Caki2 (cell line): ENCODE results near the gene SYCP2L. TPM values are rescaled to one million over a fixed set of nuclear protein-coding genes. Genes with fewer than 3 reads are reported as not detected.
"Not testable (repeated sequence)": the region's sequence is repeated elsewhere in the genome, so short reads cannot be mapped to it uniquely, and the experiment has no call there.

ENCODE experiments used
- DNase-seq: peaks from one replicate; pipeline ENCODE4 v3.0.0-alpha.2; 2015; ENCODE audit warnings: low read depth
- in situ Hi-C: cut with HindIII; loops from 2 replicates; pipeline ENCODE4 v1.10.0; 2016; ENCODE audit warnings: low sequenced_read_pairs, low pct_unique_long_range_greater_than_20kb, mixed read lengths
- total RNA-seq: library from RNA; depleted of rRNA; stranded (reverse); fragments of >200 nt; shearing (Covaris generic); gene quantifications from 2 replicates; pipeline ENCODE4 v1.2.3, GENCODE V29; 2014; ENCODE audit warnings: low replicate concordance; rRNA removed

SYCP2L gene
- total RNA-seq, result 0.37 TPM in 1 of 2 replicates, not detected in the other

GRCh38 chr6:10886691-10887502 is at the start of gene SYCP2L:
Gene SYCP2L (plus strand): TSS chr6:10887052. CDS start chr6:10887127, 75 bp downstream.
- in situ Hi-C loops, result no loop called here
- no peak for DNase-seq

GRCh38 chr6:10837622-10837994 is 49.2 kb upstream of the SYCP2L start:
- in situ Hi-C loops, result no loop called here

GRCh38 chr6:10837995-10838793 is 48.7 kb upstream of the SYCP2L start, which contains the start of gene MAK:
Gene MAK (minus strand): TSS chr6:10838539. CDS start chr6:10830648, 7,891 bp downstream.
- peak; percentile 93 for DNase-seq
- in situ Hi-C loops, result no loop called here

More at GRCh38 chr6:10837622-10837994, 49.2 kb upstream of the SYCP2L start:
- peak; percentile 47 for DNase-seq

GRCh38 chr6:10838794-10839333 is 48.0 kb upstream of the SYCP2L start:
- DNase-seq, result no peak
- in situ Hi-C loops, result no loop called here

- no peak for DNase-seq
- in situ Hi-C loops, result no loop called here
Observed at GRCh38 chr6:10843554-10843953, 43.3 kb upstream of the SYCP2L start.

GRCh38 chr6:10847684-10848083 is 39.2 kb upstream of the SYCP2L start:
- no peak for DNase-seq
- in situ Hi-C loops, result no loop called here

GRCh38 chr6:10849901-10850300 is 37.0 kb upstream of the SYCP2L start:
- in situ Hi-C loops, result no loop called here
- no peak for DNase-seq

- no peak for DNase-seq
- in situ Hi-C loops, result no loop called here
Observed at GRCh38 chr6:10850728-10851127, 36.1 kb upstream of the SYCP2L start.

- in situ Hi-C loops, result no loop called here
- no peak for DNase-seq
Observed at GRCh38 chr6:10852361-10852960, 34.4 kb upstream of the SYCP2L start.

GRCh38 chr6:10853849-10854300 is 33.0 kb upstream of the SYCP2L start:
- in situ Hi-C loops, DNase-seq: not testable (repeated sequence)

GRCh38 chr6:10854922-10855632 is 31.8 kb upstream of the SYCP2L start:
- no peak for DNase-seq
- in situ Hi-C loops, result no loop called here

- DNase-seq, result no peak
- in situ Hi-C loops, result no loop called here
Observed at GRCh38 chr6:10857259-10857658, 29.6 kb upstream of the SYCP2L start.

- in situ Hi-C loops, result no loop called here
- no peak for DNase-seq
Observed at GRCh38 chr6:10861086-10861485, 25.8 kb upstream of the SYCP2L start.

GRCh38 chr6:10862361-10862760 is 24.5 kb upstream of the SYCP2L start:
- in situ Hi-C loops, result no loop called here
- no peak for DNase-seq

- in situ Hi-C loops, DNase-seq: not testable (repeated sequence)
Observed at GRCh38 chr6:10863031-10863430, 23.8 kb upstream of the SYCP2L start.

- DNase-seq, in situ Hi-C loops: not testable (repeated sequence)
Observed at GRCh38 chr6:10866709-10867108, 20.1 kb upstream of the SYCP2L start.

GRCh38 chr6:10867952-10868351 is 18.9 kb upstream of the SYCP2L start:
- DNase-seq, result no peak
- in situ Hi-C loops, result no loop called here

GRCh38 chr6:10873374-10873773 is 13.5 kb upstream of the SYCP2L start:
- no peak for DNase-seq
- in situ Hi-C loops, result no loop called here
